Ishikawa (cell line): ENCODE results near the gene ZNF646.

Experiments
- CEBPB ChIP-seq: IDR thresholded peaks from 2 replicates; pipeline ENCODE4 v1.6.1; 2012
- NFIC ChIP-seq: IDR thresholded peaks from 2 replicates; pipeline ENCODE4 v1.6.1; 2012
- RAD21 ChIP-seq: IDR thresholded peaks from 2 replicates; pipeline ENCODE4 v1.6.1; 2012; ENCODE audit warnings: low read depth
- TAF1 ChIP-seq: IDR thresholded peaks from 2 replicates; pipeline ENCODE4 v1.6.1; 2012; ENCODE audit warnings: low read depth, mild to moderate bottlenecking
- TF ChIP-seq, protein P1 (sequence below): IDR thresholded peaks from 2 replicates; pipeline ENCODE4 v1.6.1; 2012

GRCh38 chr16:31080756-31081419 is 6.7 kb downstream of the ZNF646 start:
- TF ChIP-seq, protein P1, sequence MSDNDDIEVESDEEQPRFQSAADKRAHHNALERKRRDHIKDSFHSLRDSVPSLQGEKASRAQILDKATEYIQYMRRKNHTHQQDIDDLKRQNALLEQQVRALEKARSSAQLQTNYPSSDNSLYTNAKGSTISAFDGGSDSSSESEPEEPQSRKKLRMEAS, result no peak
- TF ChIP-seq NFIC (no peak), CEBPB (no peak), RAD21 (no peak), TAF1 (no peak)
